ENCODE data around the gene GJA3. TPM values are rescaled to one million over a fixed set of nuclear protein-coding genes. Genes with fewer than 3 reads are reported as not detected.

GJA3 gene
- total and polyA plus RNA-seq, 2 donors (not counting 3 experiments of a cell fraction or from before 2014, with no cell fraction given): not detected

- H3K4me1 ChIP-seq (ENCODE audit: control insufficient read depth, extremely low read depth, insufficient read depth, low read length): no peaks in the 10 kb centered on the region
- no peak overlapping the region for H2AFZ ChIP-seq (ENCODE audit: low read depth, low read length)
- ChIA-PET POLR2A (no interaction called here), CTCF (interaction anchor here (1.2 to 1.9 kb wide), 2 partner anchors 11 to 216 kb away, joined by 3 to 5 read pairs; no protein-coding TSS in a partner anchor)
- no peak overlapping the region for H3K4me3 ChIP-seq (replicated peaks in 1 of 3; ENCODE audit: insufficient read depth in 1 of 3, low read depth in 1 of 3, low read length in 3 of 3)
- no peak for TF ChIP-seq POLR2A (IDR thresholded peaks at IDR 0.05; ENCODE audit: low read depth, low read length)
- TF ChIP-seq EZH2 (IDR thresholded peaks at IDR 0.05; ENCODE audit: borderline replicate concordance, low read depth, low read length, severe bottlenecking): no peak
- no peak for TF ChIP-seq MAX (IDR thresholded peaks at IDR 0.05; ENCODE audit: insufficient read depth, insufficient read length)
- TF ChIP-seq CTCF (IDR thresholded peaks at IDR 0.05; ENCODE audit: extremely low read depth in 1 of 2, insufficient read depth in 1 of 2, low read depth in 1 of 2, low read length in 2 of 2): no peak
- no peak for TF ChIP-seq JUN (IDR thresholded peaks at IDR 0.05; ENCODE audit: borderline replicate concordance, insufficient read depth, insufficient read length, low read depth)
- TF ChIP-seq MYC (IDR thresholded peaks at IDR 0.05; ENCODE audit: low read depth, low read length): no peak
- no peak for TF ChIP-seq POLR2AphosphoS5 (IDR thresholded peaks at IDR 0.05; ENCODE audit: insufficient read depth, low read depth, low read length)
- TF ChIP-seq FOS (IDR thresholded peaks at IDR 0.05; ENCODE audit: borderline replicate concordance, insufficient read depth, low read length): no peak
- no peak for TF ChIP-seq GATA2 (IDR thresholded peaks at IDR 0.05; ENCODE audit: insufficient read depth, insufficient read length, low read depth, low read length)
- FAIRE-seq (no peak), DNase-seq (ENCODE audit: low read depth, low spot score) (no peak)
- no TSS peak for BruUV-seq (replicated peaks)
- H3K9me1 ChIP-seq (replicated peaks; ENCODE audit: control insufficient read depth, extremely low read depth, insufficient read depth, low read length): no peaks in the 10 kb centered on the region
- H3K4me2 ChIP-seq (ENCODE audit: insufficient read depth, low read length): no peak overlapping the region
- intact Hi-C loops (cut with micrococcal nuclease) (no loop called here), dilution Hi-C loops (cut with MboI; ENCODE audit: extremely low pct_ligation_motif_present, low sequenced_read_pairs) (no loop called here)
- H4K20me1 ChIP-seq (replicated peaks; ENCODE audit: control insufficient read depth, extremely low read depth, insufficient read depth, low read length): no peaks in the 10 kb centered on the region
- no peaks in the 10 kb centered on the region for H3K36me3 ChIP-seq (ENCODE audit: control insufficient read depth in 2 of 2, extremely low read depth in 1 of 2, insufficient read depth in 2 of 2, low read length in 2 of 2)
- H3K9me3 ChIP-seq (replicated peaks; ENCODE audit: control insufficient read depth, insufficient read depth, low read length): no peaks in the 10 kb centered on the region
- peaks cover 56 to 65% of the 10 kb centered on the region in 2 experiments for H3K27me3 ChIP-seq (ENCODE audit: control insufficient read depth in 2 of 2, insufficient read depth in 2 of 2, low read length in 2 of 2)
- no peaks in the 10 kb centered on the region for H3K79me2 ChIP-seq (ENCODE audit: control insufficient read depth, insufficient read depth, low read length)
- H3K9ac ChIP-seq (replicated peaks; ENCODE audit: extremely low read depth, insufficient read depth, low read length): no peak overlapping the region
- no peak overlapping the region for H3K27ac ChIP-seq (ENCODE audit: insufficient read depth, low read depth, low read length)
These were observed 17.8 kb downstream of the GJA3 start for GRCh38 chr13:20142927-20143480.

Data from endothelial cell of umbilical vein (primary cell).